GM23338 (cell line): ENCODE results near the gene HCK. TPM values are rescaled to one million over a fixed set of nuclear protein-coding genes. Genes with fewer than 3 reads are reported as not detected.

Source experiments
- ATAC-seq: fragments of 200-7000 bp; cut with Tn5 transposase; 3 replicates; pipeline ENCODE4 v1.9.1; 2020
- DNase-seq: peaks from one replicate; pipeline ENCODE4 v3.0.0-alpha.2; 2015; ENCODE audit warnings: low spot score
- H2AFZ ChIP-seq: fragments of 200-600 bp; sonication (generic); 2 replicates; pipeline ENCODE4 v1.8.0; 2016; ENCODE audit warnings: antibody characterized with exemption, mild to moderate bottlenecking, moderate library complexity
- H3F3A ChIP-seq: fragments of 200-600 bp; sonication (generic); replicated peaks from 2 replicates; pipeline ENCODE4 v1.8.0; 2017; ENCODE audit warnings: antibody characterized with exemption, mixed run types, low read depth
- H3K27ac ChIP-seq: fragments of 200-600 bp; sonication (generic); 2 replicates; pipeline ENCODE4 v1.6.1; 2016; ENCODE audit warnings: low read depth
- H3K27me3 ChIP-seq: fragments of 200-600 bp; sonication (generic); 2 replicates; pipeline ENCODE4 v1.8.0; 2016; ENCODE audit warnings: mild to moderate bottlenecking, mixed run types, moderate library complexity; ENCODE audit not compliant: insufficient read depth
- H3K36me3 ChIP-seq: fragments of 200-600 bp; sonication (generic); 2 replicates; pipeline ENCODE4 v1.8.0; 2016; ENCODE audit warnings: mild to moderate bottlenecking; ENCODE audit not compliant: insufficient read depth
- H3K4me1 ChIP-seq: fragments of 200-600 bp; sonication (generic); 2 replicates; pipeline ENCODE4 v1.8.0; 2016; ENCODE audit warnings: mild to moderate bottlenecking, moderate library complexity; ENCODE audit not compliant: insufficient read depth
- H3K4me2 ChIP-seq: fragments of 200-600 bp; sonication (generic); 2 replicates; pipeline ENCODE4 v1.7.1; 2017; ENCODE audit warnings: mixed run types
- H3K4me3 ChIP-seq: fragments of 200-600 bp; sonication (generic); 2 replicates; pipeline ENCODE4 v1.6.1; 2016; ENCODE audit warnings: mixed run types
- H3K79me2 ChIP-seq: fragments of 200-600 bp; sonication (generic); replicated peaks from 2 replicates; pipeline ENCODE4 v1.8.0; 2017; ENCODE audit warnings: mild to moderate bottlenecking; ENCODE audit not compliant: insufficient read depth
- H3K9me2 ChIP-seq: fragments of 200-600 bp; sonication (generic); 2 replicates; pipeline ENCODE4 v1.8.0; 2017; ENCODE audit not compliant: insufficient read depth
- H4K20me1 ChIP-seq: fragments of 200-600 bp; sonication (generic); replicated peaks from 2 replicates; pipeline ENCODE4 v1.8.0; 2017; ENCODE audit warnings: mild to moderate bottlenecking; ENCODE audit not compliant: insufficient read depth
- H3K27ac Mint-ChIP-seq: 2 replicates; pipeline ENCODE4 v1.8.0; 2020; ENCODE audit warnings: inconsistent platforms, mild to moderate bottlenecking, moderate library complexity, mixed read lengths
- H3K27me3 Mint-ChIP-seq: 3 replicates; pipeline ENCODE4 v1.8.0; 2022; ENCODE audit warnings: low read depth, mild to moderate bottlenecking, moderate library complexity, mixed read lengths, inconsistent platforms; ENCODE audit not compliant: insufficient read depth, poor library complexity
- H3K36me3 Mint-ChIP-seq: 3 replicates; pipeline ENCODE4 v1.8.0; 2021; ENCODE audit warnings: low read depth, mild to moderate bottlenecking, inconsistent platforms, moderate library complexity, mixed read lengths
- H3K4me1 Mint-ChIP-seq: 3 replicates; pipeline ENCODE4 v1.8.0; 2020; ENCODE audit warnings: mild to moderate bottlenecking, inconsistent platforms, mixed read lengths
- H3K4me3 Mint-ChIP-seq: 3 replicates; pipeline ENCODE4 v1.8.0; 2021; ENCODE audit warnings: moderate library complexity, mild to moderate bottlenecking, inconsistent platforms, mixed read lengths
- H3K9me3 Mint-ChIP-seq: 3 replicates; pipeline ENCODE4 v1.8.0; 2020; ENCODE audit warnings: moderate library complexity, mild to moderate bottlenecking, inconsistent platforms, mixed read lengths
- CREB1 ChIP-seq: fragments of 250-450 bp; sonication (Bioruptor Pico); IDR thresholded peaks from 2 replicates; pipeline ENCODE4 v1.5.0; 2020; ENCODE audit warnings: low read depth, mild to moderate bottlenecking, moderate library complexity
- EZH2 ChIP-seq: fragments of 200-600 bp; sonication (generic); IDR thresholded peaks from one replicate; pipeline ENCODE4 v1.8.0; 2017; ENCODE audit warnings: antibody characterized with exemption, mild to moderate bottlenecking, low read depth; ENCODE audit not compliant: unreplicated experiment
- EZH2phosphoT487 ChIP-seq: fragments of 200-600 bp; sonication (generic); IDR thresholded peaks from one replicate; pipeline ENCODE4 v1.8.1; 2018; ENCODE audit warnings: antibody characterized with exemption; ENCODE audit not compliant: unreplicated experiment
- JUNB ChIP-seq: IDR thresholded peaks from one replicate; pipeline ENCODE4 v1.6.1; 2016; ENCODE audit warnings: antibody characterized with exemption; ENCODE audit not compliant: unreplicated experiment
- NANOG ChIP-seq: IDR thresholded peaks from 2 replicates; pipeline ENCODE4 v1.6.1; 2016; ENCODE audit warnings: antibody characterized with exemption, borderline replicate concordance
- STAT1 ChIP-seq: IDR thresholded peaks from one replicate; pipeline ENCODE4 v1.6.1; 2016; ENCODE audit warnings: antibody characterized with exemption; ENCODE audit not compliant: unreplicated experiment
- ZNF114 ChIP-seq: fragments of 250-450 bp; sonication (Bioruptor Pico); IDR thresholded peaks from 2 replicates; pipeline ENCODE4 v1.5.0; 2020; ENCODE audit warnings: mild to moderate bottlenecking, moderate library complexity
- ZNF331 ChIP-seq: fragments of 250-450 bp; sonication (Bioruptor Pico); IDR thresholded peaks from 2 replicates; pipeline ENCODE4 v1.5.0; 2020; ENCODE audit warnings: low read depth, mild to moderate bottlenecking, moderate library complexity
- polyA plus RNA-seq: library from polyadenylated mRNA; unstranded; fragments of >200 nt; fragmentation: Nextera tagmentation; extraction: Ambion mirVana; gene quantifications from 2 replicates; pipeline ENCODE4 v1.2.1, GENCODE V29; 2016
- total RNA-seq: library from RNA; depleted of rRNA; stranded (reverse); fragments of >200 nt; shearing (Covaris generic); gene quantifications from 2 replicates; pipeline ENCODE4 v1.2.3, GENCODE V29; 2014
- TF ChIP-seq, protein P1 (sequence below): fragments of 250-450 bp; sonication (Bioruptor Pico); IDR thresholded peaks from 2 replicates; pipeline ENCODE4 v1.5.0; 2020; ENCODE audit warnings: mild to moderate bottlenecking, moderate library complexity

Gene HCK
- total and polyA plus RNA-seq, 2 experiments from 2014 or later = 0.97 TPM; not detected in 1

DNA sequence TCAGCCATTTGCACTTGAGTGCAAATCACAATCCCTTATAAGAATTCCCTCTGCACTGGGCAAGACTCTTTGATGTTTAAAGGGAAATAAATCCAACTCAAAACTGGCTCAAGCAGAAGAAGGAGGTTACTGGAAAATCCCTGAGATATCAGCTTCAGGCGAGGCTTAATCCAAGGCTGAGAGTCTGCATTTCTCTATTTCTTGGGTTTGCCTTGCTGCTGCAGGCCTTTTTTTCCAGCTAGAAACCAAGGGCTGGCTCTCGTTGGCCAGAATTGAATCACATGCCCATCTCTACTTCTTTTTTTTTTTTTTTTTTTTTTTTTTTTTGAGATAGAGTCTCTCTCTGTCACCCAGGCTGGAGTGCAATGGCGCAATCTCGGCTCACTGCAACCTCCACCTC is 11.7 kb downstream of the HCK start:
- Histone ChIP-seq H3K36me3 (no peaks in the 10 kb centered on the region), H2AFZ (peak overlapping the region; percentile 32; the same call in 1 of the 2 replicates), H4K20me1 (no peaks in the 10 kb centered on the region), H3K79me2 (no peaks in the 10 kb centered on the region), H3K27ac (no peak overlapping the region), H3K27me3 (no peaks in the 10 kb centered on the region), H3K4me3 (no peak overlapping the region), H3K9me2 (no peaks in the 10 kb centered on the region; the same call in 1 of the 2 replicates), H3K4me1 (no peaks in the 10 kb centered on the region; the same call in 1 of the 2 replicates), H3K4me2 (no peak overlapping the region), H3F3A (no peaks in the 10 kb centered on the region)
- Mint-ChIP-seq H3K4me3 (no peak overlapping the region), H3K4me1 (peaks cover 9% of the 10 kb centered on the region; the same call in 2 of the 3 replicates), H3K27ac (no peak overlapping the region), H3K27me3 (peaks cover 9% of the 10 kb centered on the region), H3K9me3 (peaks cover 20% of the 10 kb centered on the region), H3K36me3 (peaks cover 4% of the 10 kb centered on the region; the same call in 1 of the 3 replicates)
- ATAC-seq (no peak), DNase-seq (no peak)
- no peak for TF ChIP-seq STAT1

- H3K27ac ChIP-seq = no peak overlapping the region
- H2AFZ ChIP-seq = peak overlapping the region; percentile 52; the same call in 1 of the 2 replicates
- no peaks in the 10 kb centered on the region; the same call in 1 of the 2 replicates for H3K4me1 ChIP-seq
- Mint-ChIP-seq H3K27ac (no peak overlapping the region), H3K9me3 (peaks cover 20% of the 10 kb centered on the region), H3K36me3 (peaks cover 4% of the 10 kb centered on the region; the same call in 1 of the 3 replicates), H3K4me1 (peaks cover 9% of the 10 kb centered on the region; the same call in 2 of the 3 replicates), H3K4me3 (no peak overlapping the region), H3K27me3 (peaks cover 9% of the 10 kb centered on the region)
- no peaks in the 10 kb centered on the region for H4K20me1 ChIP-seq
- no peak overlapping the region for H3K4me2 ChIP-seq
- H3K79me2 ChIP-seq = no peaks in the 10 kb centered on the region
- DNase-seq (no peak), ATAC-seq (no peak)
- no peaks in the 10 kb centered on the region for H3K27me3 ChIP-seq
- H3F3A ChIP-seq = no peaks in the 10 kb centered on the region
- no peak overlapping the region for H3K4me3 ChIP-seq
- no peaks in the 10 kb centered on the region; the same call in 1 of the 2 replicates for H3K9me2 ChIP-seq
- TF ChIP-seq JUNB (no peak), EZH2phosphoT487 (no peak)
- no peaks in the 10 kb centered on the region for H3K36me3 ChIP-seq
Observed at GRCh38 chr20:32064667-32065066, 12.6 kb downstream of the HCK start.

GRCh38 chr20:32067234-32067821 is 15.3 kb downstream of the HCK start:
- ATAC-seq (no peak; the same call in 2 of the 3 replicates), DNase-seq (no peak)
- H2AFZ ChIP-seq = no peak overlapping the region
- no peak overlapping the region for H3K27ac Mint-ChIP-seq
- no peaks in the 10 kb centered on the region for H3K27me3 ChIP-seq
- H3K27ac ChIP-seq = no peak overlapping the region
- no peaks in the 10 kb centered on the region for H3F3A ChIP-seq
- H3K79me2 ChIP-seq = no peaks in the 10 kb centered on the region
- H3K9me3 Mint-ChIP-seq = peaks cover 14% of the 10 kb centered on the region; the same call in 2 of the 3 replicates
- no peak overlapping the region for H3K4me2 ChIP-seq
- peaks cover 5% of the 10 kb centered on the region; the same call in 1 of the 3 replicates for H3K4me1 Mint-ChIP-seq
- H3K4me3 ChIP-seq = no peak overlapping the region
- peaks cover 3% of the 10 kb centered on the region for H3K27me3 Mint-ChIP-seq
- no peaks in the 10 kb centered on the region; the same call in 1 of the 2 replicates for H3K4me1 ChIP-seq
- H3K4me3 Mint-ChIP-seq = no peak overlapping the region
- H3K9me2 ChIP-seq = no peaks in the 10 kb centered on the region; the same call in 1 of the 2 replicates
- no peaks in the 10 kb centered on the region for H3K36me3 ChIP-seq
- H3K36me3 Mint-ChIP-seq = no peaks in the 10 kb centered on the region
- H4K20me1 ChIP-seq = no peaks in the 10 kb centered on the region
- TF ChIP-seq, protein P1, sequence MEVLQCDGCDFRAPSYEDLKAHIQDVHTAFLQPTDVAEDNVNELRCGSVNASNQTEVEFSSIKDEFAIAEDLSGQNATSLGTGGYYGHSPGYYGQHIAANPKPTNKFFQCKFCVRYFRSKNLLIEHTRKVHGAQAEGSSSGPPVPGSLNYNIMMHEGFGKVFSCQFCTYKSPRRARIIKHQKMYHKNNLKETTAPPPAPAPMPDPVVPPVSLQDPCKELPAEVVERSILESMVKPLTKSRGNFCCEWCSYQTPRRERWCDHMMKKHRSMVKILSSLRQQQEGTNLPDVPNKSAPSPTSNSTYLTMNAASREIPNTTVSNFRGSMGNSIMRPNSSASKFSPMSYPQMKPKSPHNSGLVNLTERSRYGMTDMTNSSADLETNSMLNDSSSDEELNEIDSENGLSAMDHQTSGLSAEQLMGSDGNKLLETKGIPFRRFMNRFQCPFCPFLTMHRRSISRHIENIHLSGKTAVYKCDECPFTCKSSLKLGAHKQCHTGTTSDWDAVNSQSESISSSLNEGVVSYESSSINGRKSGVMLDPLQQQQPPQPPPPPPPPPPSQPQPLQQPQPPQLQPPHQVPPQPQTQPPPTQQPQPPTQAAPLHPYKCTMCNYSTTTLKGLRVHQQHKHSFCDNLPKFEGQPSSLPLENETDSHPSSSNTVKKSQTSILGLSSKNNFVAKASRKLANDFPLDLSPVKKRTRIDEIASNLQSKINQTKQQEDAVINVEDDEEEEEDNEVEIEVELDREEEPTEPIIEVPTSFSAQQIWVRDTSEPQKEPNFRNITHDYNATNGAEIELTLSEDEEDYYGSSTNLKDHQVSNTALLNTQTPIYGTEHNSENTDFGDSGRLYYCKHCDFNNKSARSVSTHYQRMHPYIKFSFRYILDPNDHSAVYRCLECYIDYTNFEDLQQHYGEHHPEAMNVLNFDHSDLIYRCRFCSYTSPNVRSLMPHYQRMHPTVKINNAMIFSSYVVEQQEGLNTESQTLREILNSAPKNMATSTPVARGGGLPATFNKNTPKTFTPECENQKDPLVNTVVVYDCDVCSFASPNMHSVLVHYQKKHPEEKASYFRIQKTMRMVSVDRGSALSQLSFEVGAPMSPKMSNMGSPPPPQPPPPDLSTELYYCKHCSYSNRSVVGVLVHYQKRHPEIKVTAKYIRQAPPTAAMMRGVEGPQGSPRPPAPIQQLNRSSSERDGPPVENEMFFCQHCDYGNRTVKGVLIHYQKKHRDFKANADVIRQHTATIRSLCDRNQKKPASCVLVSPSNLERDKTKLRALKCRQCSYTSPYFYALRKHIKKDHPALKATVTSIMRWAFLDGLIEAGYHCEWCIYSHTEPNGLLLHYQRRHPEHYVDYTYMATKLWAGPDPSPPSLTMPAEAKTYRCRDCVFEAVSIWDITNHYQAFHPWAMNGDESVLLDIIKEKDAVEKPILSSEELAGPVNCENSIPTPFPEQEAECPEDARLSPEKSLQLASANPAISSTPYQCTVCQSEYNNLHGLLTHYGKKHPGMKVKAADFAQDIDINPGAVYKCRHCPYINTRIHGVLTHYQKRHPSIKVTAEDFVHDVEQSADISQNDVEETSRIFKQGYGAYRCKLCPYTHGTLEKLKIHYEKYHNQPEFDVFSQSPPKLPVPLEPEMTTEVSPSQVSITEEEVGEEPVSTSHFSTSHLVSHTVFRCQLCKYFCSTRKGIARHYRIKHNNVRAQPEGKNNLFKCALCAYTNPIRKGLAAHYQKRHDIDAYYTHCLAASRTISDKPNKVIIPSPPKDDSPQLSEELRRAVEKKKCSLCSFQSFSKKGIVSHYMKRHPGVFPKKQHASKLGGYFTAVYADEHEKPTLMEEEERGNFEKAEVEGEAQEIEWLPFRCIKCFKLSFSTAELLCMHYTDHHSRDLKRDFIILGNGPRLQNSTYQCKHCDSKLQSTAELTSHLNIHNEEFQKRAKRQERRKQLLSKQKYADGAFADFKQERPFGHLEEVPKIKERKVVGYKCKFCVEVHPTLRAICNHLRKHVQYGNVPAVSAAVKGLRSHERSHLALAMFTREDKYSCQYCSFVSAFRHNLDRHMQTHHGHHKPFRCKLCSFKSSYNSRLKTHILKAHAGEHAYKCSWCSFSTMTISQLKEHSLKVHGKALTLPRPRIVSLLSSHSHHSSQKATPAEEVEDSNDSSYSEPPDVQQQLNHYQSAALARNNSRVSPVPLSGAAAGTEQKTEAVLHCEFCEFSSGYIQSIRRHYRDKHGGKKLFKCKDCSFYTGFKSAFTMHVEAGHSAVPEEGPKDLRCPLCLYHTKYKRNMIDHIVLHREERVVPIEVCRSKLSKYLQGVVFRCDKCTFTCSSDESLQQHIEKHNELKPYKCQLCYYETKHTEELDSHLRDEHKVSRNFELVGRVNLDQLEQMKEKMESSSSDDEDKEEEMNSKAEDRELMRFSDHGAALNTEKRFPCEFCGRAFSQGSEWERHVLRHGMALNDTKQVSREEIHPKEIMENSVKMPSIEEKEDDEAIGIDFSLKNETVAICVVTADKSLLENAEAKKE (CRISPR knock-in tag) = no peak
- no peak for TF ChIP-seq JUNB
- TF ChIP-seq NANOG = no peak
- no peak for TF ChIP-seq ZNF331 (CRISPR knock-in tag)
- no peak for TF ChIP-seq CREB1 (CRISPR knock-in tag)
- no peak for TF ChIP-seq EZH2
- TF ChIP-seq ZNF114 (CRISPR knock-in tag) = no peak
- TF ChIP-seq STAT1 = no peak
